H1 (cell line): ENCODE measurements around the gene RNF43. TPM values are rescaled to one million over a fixed set of nuclear protein-coding genes. Genes with fewer than 3 reads are reported as not detected.

ENCODE experiments used
- CTCF ChIA-PET: fragments of 300-600 bp; sonication (Branson Sonifier 250); formaldehyde crosslinking; loops from one replicate; lab custom pipeline; 2021; ENCODE audit not compliant: partially characterized antibody; lab: Charles Lee
- POLR2A ChIA-PET: fragments of 300-600 bp; sonication (Branson Sonifier 250); formaldehyde crosslinking; loops from one replicate; lab custom pipeline; 2021; ENCODE audit warnings: inconsistent platforms; ENCODE audit not compliant: partially characterized antibody; lab: Charles Lee
- DNase-seq, 2 experiments: peaks; one replicate each; pipeline versions ENCODE4 v3.0.0 to v3.0.0-alpha.2; 2010 to 2022; ENCODE audit warnings: low spot score in 2 of 2, low read depth in 1 of 2, mixed read lengths in 1 of 2
- FAIRE-seq: peaks from 2 replicates; lab custom pipeline; 2011; peaks lifted over from hg19 to GRCh38; lab: Jason Lieb, UNC
- H2AFZ ChIP-seq: 2 replicates; pipeline ENCODE4 v1.8.1; 2012; ENCODE audit warnings: low read length, inconsistent platforms
- H2AK5ac ChIP-seq: 2 replicates; pipeline ENCODE4 v1.6.1; 2013; ENCODE audit warnings: low read depth, low read length
- H2BK120ac ChIP-seq: replicated peaks from 2 replicates; pipeline ENCODE3; 2013; ENCODE audit warnings: low read depth, low read length, inconsistent platforms
- H2BK12ac ChIP-seq: 2 replicates; pipeline ENCODE4 v1.6.1; 2013; ENCODE audit warnings: low read depth, low read length
- H2BK15ac ChIP-seq: 2 replicates; pipeline ENCODE4 v1.6.1; 2013; ENCODE audit warnings: low read length
- H2BK20ac ChIP-seq: 2 replicates; pipeline ENCODE4 v1.6.1; 2013; ENCODE audit warnings: low read length
- H2BK5ac ChIP-seq: 2 replicates; pipeline ENCODE4 v1.6.1; 2013; ENCODE audit warnings: low read depth, low read length
- H3K14ac ChIP-seq: 2 replicates; pipeline ENCODE4 v1.6.1; 2013; ENCODE audit warnings: inconsistent platforms; ENCODE audit not compliant: insufficient read length
- H3K18ac ChIP-seq: 2 replicates; pipeline ENCODE4 v1.6.1; 2013; ENCODE audit warnings: low read length; ENCODE audit errors: extremely low read depth
- H3K23ac ChIP-seq: 2 replicates; pipeline ENCODE4 v1.6.1; 2013; ENCODE audit warnings: inconsistent platforms; ENCODE audit not compliant: insufficient read length
- H3K23me2 ChIP-seq: 2 replicates; pipeline ENCODE4 v1.6.1; 2013; ENCODE audit warnings: low read depth, low read length
- H3K27ac ChIP-seq: 2 replicates; pipeline ENCODE4 v1.6.1; 2011; ENCODE audit warnings: low read depth, low read length, inconsistent platforms
- H3K27me3 ChIP-seq, 4 experiments: replicated peaks in 1 of 4; 1 replicate in 1 of 4; 2 replicates in 3 of 4; pipeline versions ENCODE4 v1.6.1 to v1.8.1; 2011 to 2013; ENCODE audit warnings: low read length in 3 of 4, mild to moderate bottlenecking in 3 of 4, inconsistent platforms in 2 of 4, mixed read lengths in 2 of 4, moderate library complexity in 1 of 4; ENCODE audit not compliant: control insufficient read depth in 3 of 4, insufficient read depth in 3 of 4; ENCODE audit errors: extremely low read depth in 1 of 4
- H3K36me3 ChIP-seq, 4 experiments: 2 replicates each; pipeline versions ENCODE4 v1.6.1 to v1.8.1; 2011 to 2013; ENCODE audit warnings: mild to moderate bottlenecking in 4 of 4, low read length in 3 of 4, moderate library complexity in 2 of 4, control low read depth in 1 of 4, inconsistent platforms in 1 of 4; ENCODE audit not compliant: insufficient read depth in 4 of 4, control insufficient read depth in 2 of 4
- H3K4ac ChIP-seq: replicated peaks from 2 replicates; pipeline ENCODE3; 2013; ENCODE audit warnings: low read length, low read depth, mixed read lengths, inconsistent platforms; ENCODE audit not compliant: insufficient read length
- H3K4me1 ChIP-seq, 4 experiments: replicated peaks in 1 of 4; 1 replicate in 1 of 4; 2 replicates in 3 of 4; pipeline versions ENCODE4 v1.6.1 to v1.8.1; 2011 to 2013; ENCODE audit warnings: low read length in 3 of 4, inconsistent platforms in 2 of 4, mixed read lengths in 1 of 4; ENCODE audit not compliant: insufficient read depth in 4 of 4, control insufficient read depth in 3 of 4
- H3K4me2 ChIP-seq, 2 experiments: 2 replicates each; pipeline versions ENCODE4 v1.6.1 to v1.8.1; 2011 to 2013; ENCODE audit warnings: low read depth in 2 of 2, low read length in 2 of 2, control low read depth in 1 of 2, inconsistent platforms in 1 of 2, mild to moderate bottlenecking in 1 of 2; ENCODE audit not compliant: insufficient read depth in 1 of 2
- H3K4me3 ChIP-seq, 4 experiments: fragments of 200-600, 300-600 bp in 1 of 4; sonication (generic), shearing (Covaris generic), sonication (Bioruptor Twin) in 1 of 4; 2 replicates each; pipeline versions ENCODE4 v1.5.1 to v1.8.1; 2011 to 2016; ENCODE audit warnings: low read length in 4 of 4, low read depth in 3 of 4, control low read depth in 2 of 4, inconsistent platforms in 2 of 4, mild to moderate bottlenecking in 2 of 4, mixed read lengths in 1 of 4, moderate library complexity in 1 of 4; ENCODE audit not compliant: insufficient read depth in 2 of 4; ENCODE audit errors: extremely low read depth in 1 of 4
- H3K56ac ChIP-seq: replicated peaks from 2 replicates; pipeline ENCODE3; 2013; ENCODE audit warnings: low read depth, mild to moderate bottlenecking, mixed read lengths, low read length, inconsistent platforms; ENCODE audit not compliant: insufficient read length
- H3K79me1 ChIP-seq: 2 replicates; pipeline ENCODE4 v1.6.1; 2013; ENCODE audit warnings: low read depth, low read length, control low read depth
- H3K79me2 ChIP-seq, 2 experiments: 2 replicates each; pipeline versions ENCODE4 v1.6.1 to v1.8.1; 2012 to 2013; ENCODE audit warnings: low read length in 2 of 2, mild to moderate bottlenecking in 2 of 2, inconsistent platforms in 1 of 2; ENCODE audit not compliant: insufficient read depth in 2 of 2, control insufficient read depth in 1 of 2
- H3K9ac ChIP-seq, 4 experiments: replicated peaks in 1 of 4; 1 replicate in 1 of 4; 2 replicates in 3 of 4; pipeline versions ENCODE4 v1.6.1 to v1.8.1; 2011 to 2013; ENCODE audit warnings: low read depth in 3 of 4, low read length in 3 of 4, control low read depth in 2 of 4, mild to moderate bottlenecking in 2 of 4, moderate library complexity in 2 of 4, inconsistent platforms in 1 of 4; ENCODE audit errors: extremely low read depth in 1 of 4
- H3K9me3 ChIP-seq, 2 experiments: 2 replicates each; pipeline versions ENCODE4 v1.6.1 to v1.8.1; 2012 to 2013; ENCODE audit warnings: mild to moderate bottlenecking in 2 of 2, moderate library complexity in 2 of 2, control low read depth in 1 of 2, inconsistent platforms in 1 of 2, low read depth in 1 of 2, low read length in 1 of 2, mixed read lengths in 1 of 2; ENCODE audit not compliant: insufficient read depth in 2 of 2
- H4K20me1 ChIP-seq, 2 experiments: replicated peaks in 1 of 2; 2 replicates each; pipeline versions ENCODE3 to v1.8.1; 2011 to 2013; ENCODE audit warnings: inconsistent platforms in 2 of 2, low read length in 2 of 2, mild to moderate bottlenecking in 1 of 2; ENCODE audit not compliant: insufficient read depth in 2 of 2, control insufficient read depth in 1 of 2
- H4K5ac ChIP-seq: 2 replicates; pipeline ENCODE4 v1.6.1; 2013; ENCODE audit warnings: low read length, low read depth, mixed read lengths, inconsistent platforms; ENCODE audit not compliant: insufficient read length
- H4K8ac ChIP-seq: 2 replicates; pipeline ENCODE4 v1.8.0; 2013; ENCODE audit warnings: mild to moderate bottlenecking, moderate library complexity, low read length, inconsistent platforms; ENCODE audit not compliant: insufficient read depth; ENCODE audit errors: extremely low read depth
- H4K91ac ChIP-seq: replicated peaks from 2 replicates; pipeline ENCODE3; 2013; ENCODE audit warnings: low read length, mixed read lengths, inconsistent platforms; ENCODE audit not compliant: insufficient read length
- BRCA1 ChIP-seq: IDR thresholded peaks from 2 replicates; pipeline ENCODE4 v1.6.1; 2012; ENCODE audit warnings: low read depth, low read length, improper control_type of control experiment
- CHD1 ChIP-seq: IDR thresholded peaks from 2 replicates; pipeline ENCODE4 v1.6.1; 2012; ENCODE audit warnings: low read depth, low read length, improper control_type of control experiment
- EP300 ChIP-seq, 2 experiments: IDR thresholded peaks; 1 replicate in 1 of 2; 2 replicates in 1 of 2; pipeline ENCODE4 v1.6.1; 2011 to 2012; ENCODE audit warnings: low read depth in 2 of 2, low read length in 2 of 2, mild to moderate bottlenecking in 2 of 2, borderline replicate concordance in 1 of 2, inconsistent platforms in 1 of 2, moderate library complexity in 1 of 2
- FOSL1 ChIP-seq: IDR thresholded peaks from 2 replicates; pipeline ENCODE4 v1.6.1; 2011; ENCODE audit warnings: mild to moderate bottlenecking, low read depth, low read length, moderate library complexity; ENCODE audit not compliant: insufficient read depth
- HDAC6 ChIP-seq: IDR thresholded peaks from one replicate; pipeline ENCODE4 v1.7.1; 2012; ENCODE audit warnings: low read depth, mild to moderate bottlenecking, inconsistent platforms, low read length, moderate library complexity
- SIN3A ChIP-seq, 2 experiments: IDR thresholded peaks in 1 of 2; conservative IDR thresholded peaks in 1 of 2; 2 replicates each; pipeline ENCODE4 v1.6.1; 2011 to 2012; ENCODE audit warnings: low read length in 2 of 2, improper control_type of control experiment in 1 of 2, low read depth in 1 of 2, mild to moderate bottlenecking in 1 of 2
- SIRT6 ChIP-seq: IDR thresholded peaks from one replicate; pipeline ENCODE4 v1.7.1; 2012; ENCODE audit warnings: low read length, inconsistent platforms
- TBP ChIP-seq: IDR thresholded peaks from 2 replicates; pipeline ENCODE4 v1.6.1; 2011; ENCODE audit warnings: low read depth, low read length, improper control_type of control experiment
- WGBS, 2 experiments: shearing (Covaris generic) in 1 of 2; methylation state at CpG; one replicate each; pipeline versions ENCODE4 v1.1.6 to v1.1.7; 2013 to 2015; ENCODE audit warnings: low lambda C conversion rate in 2 of 2, mixed read lengths in 2 of 2, inconsistent platforms in 1 of 2, low coverage in 1 of 2, missing lambda C conversion rate in 1 of 2; ENCODE audit not compliant: insufficient replicate concordance in 2 of 2, insufficient coverage in 1 of 2, insufficient read length in 1 of 2; ENCODE audit errors: extremely low coverage in 1 of 2, missing lambda C conversion rate in 1 of 2; 5-methylcytosine and 5-hydroxymethylcytosine counted together
- polyA plus RNA-seq, 7 experiments: library from polyadenylated mRNA; depleted of rRNA in 3 of 7; stranded (reverse) in 5 of 7; unstranded in 2 of 7; fragments of >200 nt in 5 of 7; fragments of 200-250 nt in 2 of 7; gene quantifications; 1 replicate in 5 of 7; 2 replicates in 1 of 7; 4 replicates in 1 of 7; pipeline versions ENCODE4 v1.2.1 to v1.2.3, GENCODE V29; 2011 to 2013; ENCODE audit warnings: missing spikeins in 2 of 7, mixed read lengths in 2 of 7
- total RNA-seq: library from RNA; stranded (reverse); fragmentation: NEBNext Ultra II Directional; extraction: Animal tissue kit (Norgen Biotek cat#: 25700); gene quantifications from 2 replicates; pipeline ENCODE4 v1.2.1, GENCODE V29; 2021
- TF ChIP-seq, protein P1 (sequence below): IDR thresholded peaks from 2 replicates; pipeline ENCODE4 v1.6.1; 2011; ENCODE audit warnings: low read depth, mild to moderate bottlenecking, low read length; ENCODE audit not compliant: insufficient read depth

The RNF43 gene
- total and polyA plus RNA-seq, 2 of the 8 experiments (the other 6 are each of a cell fraction or from before 2014, with no cell fraction given) = 0.89 to 1.5 TPM

GRCh38 chr17:58371300-58371950 lies 45.9 kb downstream of the RNF43 start:
- Histone ChIP-seq H3K79me1 (no peaks in the 10 kb centered on the region), H3K4me2 (no peak overlapping the region), H3K56ac (no peak overlapping the region), H3K23me2 (no peaks in the 10 kb centered on the region), H4K91ac (no peak overlapping the region), H3K9me3 (no peaks in the 10 kb centered on the region), H3K23ac (no peak overlapping the region), H2BK20ac (no peak overlapping the region), H2AK5ac (no peak overlapping the region), H4K8ac (no peak overlapping the region), H2BK12ac (no peak overlapping the region), H3K27ac (no peak overlapping the region), H2AFZ (no peak overlapping the region), H4K20me1 (no peaks in the 10 kb centered on the region), H3K14ac (no peak overlapping the region), H3K4me1 (peaks cover under 1 to 5% (median 2%) of the 10 kb centered on the region in 4 experiments; a peak in 5 of 7 replicates), H3K27me3 (no peaks in the 10 kb centered on the region), H4K5ac (no peak overlapping the region), H3K36me3 (no peaks in the 10 kb centered on the region; a peak in 1 of 8 replicates), H3K79me2 (no peaks in the 10 kb centered on the region), H3K4me3 (no peak overlapping the region), H3K18ac (no peak overlapping the region), H2BK5ac (no peak overlapping the region), H2BK15ac (no peak overlapping the region), H3K9ac (no peak overlapping the region), H2BK120ac (no peak overlapping the region), H3K4ac (no peak overlapping the region)
- no peak for DNase-seq
- WGBS, 2 experiments = 82% methylated on average over 6 of the region's 6 CpGs; no CpG with 5 or more reads in 1 of the 2 experiments
- FAIRE-seq = no peak
- ChIA-PET CTCF (interaction anchor here (0.6 to 3.1 kb wide), 9 partner anchors 9 to 67 kb away, joined by 3 to 12 read pairs (median 4); partner anchors contain the start of gene RNF43), POLR2A (interaction anchor here (1.0 to 1.4 kb wide), 3 partner anchors 8 to 18 kb away, joined by 3 read pairs; no protein-coding TSS in a partner anchor)
- no peak for TF ChIP-seq SIRT6
- no peak for TF ChIP-seq TBP
- no peak for TF ChIP-seq EP300 (IDR thresholded peaks at IDR 0.05; ENCODE audit: borderline replicate concordance in 1 of 2, low read depth in 2 of 2, low read length in 2 of 2)
- TF ChIP-seq FOSL1 = no peak
- TF ChIP-seq BRCA1 = no peak
- TF ChIP-seq, protein P1, sequence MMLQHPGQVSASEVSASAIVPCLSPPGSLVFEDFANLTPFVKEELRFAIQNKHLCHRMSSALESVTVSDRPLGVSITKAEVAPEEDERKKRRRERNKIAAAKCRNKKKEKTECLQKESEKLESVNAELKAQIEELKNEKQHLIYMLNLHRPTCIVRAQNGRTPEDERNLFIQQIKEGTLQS = no peak
- TF ChIP-seq CHD1 = no peak
- TF ChIP-seq SIN3A (conservative IDR thresholded peaks at IDR 0.05 in 1 of 2, IDR thresholded peaks at IDR 0.05 in 1 of 2; ENCODE audit: low read depth in 1 of 2, low read length in 2 of 2) = no peak
- TF ChIP-seq HDAC6 = no peak
